AG09319 (cell line): ENCODE measurements around the gene CCNG2.

Source experiments
- DNase-seq: peaks from one replicate; pipeline ENCODE4 v3.0.0-alpha.2; 2010; ENCODE audit warnings: low read depth; ENCODE audit errors: extremely low read depth
- TF ChIP-seq, protein P1 (sequence below): IDR thresholded peaks from 2 replicates; pipeline ENCODE4 v1.5.1; 2011; ENCODE audit warnings: low read depth, mild to moderate bottlenecking, inconsistent platforms, low read length, moderate library complexity

Gene CCNG2

DNA sequence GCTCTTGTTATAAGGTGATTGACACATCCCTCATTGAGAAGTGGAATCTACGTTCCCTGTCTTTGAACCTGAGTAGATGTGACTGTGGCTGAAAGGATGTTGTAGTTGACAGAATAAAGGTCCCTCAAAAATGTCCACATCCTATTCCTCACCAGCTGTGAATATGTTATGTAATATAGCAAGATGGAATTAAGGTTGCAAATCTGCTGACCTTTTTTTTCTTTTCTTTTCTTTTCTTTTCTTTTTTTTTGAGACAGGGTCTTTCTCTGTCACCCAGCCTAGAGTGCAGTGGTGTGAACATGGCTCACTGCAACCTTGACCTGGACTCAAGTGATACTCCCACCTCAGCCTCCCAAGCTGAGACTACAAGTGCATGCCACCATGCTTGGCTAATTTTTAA lies 7.2 kb upstream of the CCNG2 start:
- TF ChIP-seq, protein P1, sequence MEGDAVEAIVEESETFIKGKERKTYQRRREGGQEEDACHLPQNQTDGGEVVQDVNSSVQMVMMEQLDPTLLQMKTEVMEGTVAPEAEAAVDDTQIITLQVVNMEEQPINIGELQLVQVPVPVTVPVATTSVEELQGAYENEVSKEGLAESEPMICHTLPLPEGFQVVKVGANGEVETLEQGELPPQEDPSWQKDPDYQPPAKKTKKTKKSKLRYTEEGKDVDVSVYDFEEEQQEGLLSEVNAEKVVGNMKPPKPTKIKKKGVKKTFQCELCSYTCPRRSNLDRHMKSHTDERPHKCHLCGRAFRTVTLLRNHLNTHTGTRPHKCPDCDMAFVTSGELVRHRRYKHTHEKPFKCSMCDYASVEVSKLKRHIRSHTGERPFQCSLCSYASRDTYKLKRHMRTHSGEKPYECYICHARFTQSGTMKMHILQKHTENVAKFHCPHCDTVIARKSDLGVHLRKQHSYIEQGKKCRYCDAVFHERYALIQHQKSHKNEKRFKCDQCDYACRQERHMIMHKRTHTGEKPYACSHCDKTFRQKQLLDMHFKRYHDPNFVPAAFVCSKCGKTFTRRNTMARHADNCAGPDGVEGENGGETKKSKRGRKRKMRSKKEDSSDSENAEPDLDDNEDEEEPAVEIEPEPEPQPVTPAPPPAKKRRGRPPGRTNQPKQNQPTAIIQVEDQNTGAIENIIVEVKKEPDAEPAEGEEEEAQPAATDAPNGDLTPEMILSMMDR, result no peak
- DNase-seq, result no peak

DNA sequence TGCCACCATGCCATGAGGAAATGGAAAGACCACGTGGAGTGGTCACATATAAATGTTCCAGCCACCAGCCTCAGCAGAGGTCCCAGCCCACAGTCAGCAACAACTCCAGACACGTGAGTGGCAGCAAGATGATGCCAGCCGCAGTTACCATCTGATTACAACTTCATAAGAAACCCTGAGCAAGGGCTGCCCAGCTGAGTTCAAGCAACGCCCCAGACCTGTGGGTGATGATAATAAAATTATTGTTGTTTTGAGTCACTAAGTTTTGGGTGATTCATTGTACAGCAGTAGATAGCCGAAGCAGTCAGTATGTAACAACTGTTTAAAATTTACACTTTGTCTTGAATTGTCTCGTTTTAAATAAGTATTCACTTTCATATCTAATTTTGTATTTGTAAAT lies 5.8 kb upstream of the CCNG2 start:
- TF ChIP-seq, protein P1, result no peak
- no peak for DNase-seq

DNA sequence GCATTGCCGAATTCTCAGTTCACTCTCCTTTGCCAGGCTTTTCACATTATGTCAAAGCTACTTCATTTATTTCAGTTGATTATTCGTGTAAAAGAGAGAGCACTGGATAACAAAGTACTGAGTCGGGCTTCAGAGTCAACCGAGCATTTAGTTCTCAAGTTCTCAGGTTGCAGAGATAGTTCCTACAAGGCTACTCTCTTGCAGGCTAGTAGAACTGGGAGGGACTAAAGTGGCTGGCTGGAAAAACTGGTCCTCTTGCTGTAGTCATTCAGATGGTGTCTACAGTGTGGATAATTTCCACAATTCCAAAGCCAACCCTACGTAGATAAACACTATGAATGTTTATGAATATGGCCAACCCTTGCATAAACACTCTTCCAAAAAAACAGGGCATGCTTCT lies 4.6 kb upstream of the CCNG2 start:
- TF ChIP-seq, protein P1, result no peak
- DNase-seq, result no peak

DNA sequence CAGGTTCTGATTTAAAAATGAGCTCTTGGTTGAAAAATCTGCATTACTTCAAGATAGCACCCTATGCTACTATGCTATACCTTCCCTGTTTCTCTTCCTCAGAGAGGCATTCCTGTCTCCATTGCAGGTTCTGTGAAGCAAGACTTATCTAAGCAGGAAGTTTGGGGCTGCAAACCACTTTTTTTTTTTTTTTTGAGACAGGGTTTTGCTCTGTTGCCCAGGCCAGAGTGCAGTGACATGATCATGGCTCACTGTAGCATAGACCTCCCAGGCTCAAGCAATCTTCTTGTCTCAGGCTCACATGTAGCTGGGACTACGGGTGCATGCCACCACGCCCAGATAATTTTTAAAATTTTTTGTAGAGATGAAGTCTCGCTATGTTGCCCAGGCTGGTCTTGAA lies 4.0 kb upstream of the CCNG2 start:
- TF ChIP-seq, protein P1, result no peak
- DNase-seq, result no peak

DNA sequence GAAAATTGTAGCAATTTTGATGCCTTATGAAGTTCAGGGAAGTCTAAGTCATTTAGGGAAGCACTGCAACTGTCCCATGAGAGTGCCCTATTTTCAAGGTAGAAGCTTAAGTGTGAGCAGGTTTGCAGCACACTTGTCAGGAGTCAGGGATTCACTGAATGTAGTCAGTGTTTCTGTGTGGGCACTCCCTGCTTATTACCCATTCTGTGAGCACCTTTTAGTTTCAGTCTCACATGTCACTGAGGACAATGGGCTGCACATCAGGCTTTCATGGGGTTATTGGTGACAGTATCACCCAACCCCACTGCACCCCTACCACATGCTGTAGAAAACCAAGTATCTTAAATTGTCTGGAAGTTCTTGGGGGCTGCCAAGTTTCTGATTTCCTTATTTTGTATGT lies 2.9 kb upstream of the CCNG2 start:
- TF ChIP-seq, protein P1, result no peak
- DNase-seq, result no peak

DNA sequence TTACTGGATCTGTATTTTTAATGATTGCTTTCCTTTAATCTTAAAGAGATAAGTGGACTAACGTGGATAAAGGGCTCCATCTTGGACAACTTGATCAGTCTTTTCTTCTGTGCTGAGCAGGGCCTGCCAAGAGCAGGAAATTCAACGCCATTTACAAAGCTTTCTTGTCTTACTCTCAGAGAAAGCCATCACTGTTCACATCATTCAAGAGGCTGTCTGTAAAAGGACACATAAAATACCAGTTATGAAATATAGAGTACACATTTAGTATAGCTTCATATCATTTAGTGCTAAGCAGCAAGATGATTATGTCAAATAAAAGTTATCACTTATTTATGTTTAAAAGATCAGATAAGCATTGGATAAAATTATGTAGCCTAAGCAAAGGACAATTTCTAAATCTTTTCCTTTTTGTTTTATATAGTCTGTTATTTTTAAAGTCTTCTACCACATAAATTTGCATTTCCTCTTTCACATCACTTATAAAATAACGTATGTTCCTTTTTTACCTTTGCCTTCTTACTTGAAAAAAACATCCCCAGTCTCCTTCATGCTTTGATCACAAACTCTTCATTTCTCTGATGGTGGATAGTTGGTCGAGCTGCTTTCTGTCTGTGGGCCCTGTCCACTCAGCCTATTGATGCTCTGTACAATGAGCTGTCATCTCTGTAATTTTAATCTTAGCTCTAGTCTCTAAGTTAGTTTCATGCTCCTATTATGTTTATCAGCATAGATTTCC lies 2.1 kb upstream of the CCNG2 start:
- TF ChIP-seq, protein P1, result no peak
- DNase-seq, result no peak

DNA sequence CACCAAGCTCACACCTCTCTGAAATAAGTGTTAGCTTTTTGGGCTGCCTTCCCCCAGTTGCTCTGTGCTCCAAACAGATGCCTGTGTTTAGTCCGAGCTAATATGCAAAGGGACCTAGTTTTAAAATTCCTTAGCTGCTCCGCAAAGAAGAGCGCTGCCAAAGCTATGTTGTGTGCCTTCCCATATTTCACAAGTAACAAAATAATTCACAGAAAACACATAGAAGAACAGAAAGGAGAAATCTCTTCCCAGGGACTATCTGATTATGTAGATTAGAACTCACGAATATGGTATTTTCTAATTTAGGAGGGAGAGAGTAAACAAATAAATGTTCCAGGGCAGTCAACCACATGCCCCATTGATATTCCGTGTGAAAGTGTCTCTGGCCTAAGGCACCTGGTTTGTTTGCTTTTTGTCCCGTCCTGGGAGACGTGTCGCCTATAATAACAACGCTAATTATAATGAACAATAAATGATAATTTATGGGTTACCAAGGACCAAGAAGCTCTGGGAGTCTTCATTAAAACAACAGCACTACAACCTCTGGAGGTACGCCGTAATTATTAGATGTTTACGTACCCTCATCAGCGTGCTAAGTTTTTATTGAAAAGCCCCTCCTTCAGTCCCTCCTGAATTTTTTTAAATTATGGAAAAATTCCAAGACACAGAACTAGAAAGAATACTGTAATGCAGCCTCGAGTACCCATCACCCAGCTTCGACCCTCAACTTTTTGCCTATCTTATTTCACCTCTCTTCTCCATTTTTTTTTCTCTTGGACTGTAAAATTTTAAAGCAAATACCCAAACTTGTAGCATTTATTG lies 1.2 kb upstream of the CCNG2 start:
- TF ChIP-seq, protein P1, result no peak
- no peak for DNase-seq
